SK-N-SH (cell line): Measurements from ENCODE around the gene WT1. TPM values are rescaled to one million over a fixed set of nuclear protein-coding genes. Genes with fewer than 3 reads are reported as not detected.

Experiments
- CTCF ChIA-PET: fragments of 300-600, 350-600 bp; formaldehyde crosslinking; extraction: SDS; loops from one replicate; lab custom pipeline; 2021; lab: Yijun Ruan, JAX
- POLR2A ChIA-PET: fragments of 350-600 bp; sonication (Branson Sonifier 250); formaldehyde crosslinking; extraction: SDS; loops from one replicate; lab custom pipeline; 2020; ENCODE audit warnings: antibody characterized with exemption, inconsistent platforms; lab: Yijun Ruan, JAX
- DNase-seq: peaks from one replicate; pipeline ENCODE4 v3.0.0; 2012
- H2AFZ ChIP-seq: fragments of 200-600 bp; sonication (generic); 2 replicates; pipeline ENCODE4 v1.8.1; 2016; ENCODE audit warnings: antibody characterized with exemption, mild to moderate bottlenecking, low read depth
- H3F3A ChIP-seq: fragments of 200-600 bp; sonication (generic); replicated peaks from 2 replicates; pipeline ENCODE3; 2016; ENCODE audit warnings: antibody characterized with exemption, mild to moderate bottlenecking; ENCODE audit not compliant: insufficient read depth
- H3K27ac ChIP-seq, 2 experiments: fragments of 200-500 bp in 1 of 2; fragments of 200-600 bp in 1 of 2; sonication (Bioruptor generic) in 1 of 2; sonication (generic), shearing (Covaris generic) in 1 of 2; 2 replicates each; pipeline versions ENCODE4 v1.5.1 to v1.6.1; 2014 to 2016; ENCODE audit warnings: low read depth in 2 of 2, inconsistent platforms in 1 of 2, low read length in 1 of 2, mild to moderate bottlenecking in 1 of 2, mixed read lengths in 1 of 2
- H3K27me3 ChIP-seq: fragments of 200-600 bp; sonication (generic), shearing (Covaris generic); 2 replicates; pipeline ENCODE4 v1.6.1; 2016; ENCODE audit warnings: mixed run types; ENCODE audit not compliant: insufficient read depth
- H3K36me3 ChIP-seq, 2 experiments: fragments of 200-500 bp in 1 of 2; fragments of 200-600 bp in 1 of 2; sonication (Bioruptor generic) in 1 of 2; sonication (generic) in 1 of 2; replicated peaks in 1 of 2; 2 replicates each; pipeline versions ENCODE3 to v1.5.1; 2014 to 2016; ENCODE audit warnings: low read length in 1 of 2, mild to moderate bottlenecking in 1 of 2; ENCODE audit not compliant: insufficient read depth in 2 of 2, control insufficient read depth in 1 of 2
- H3K4me1 ChIP-seq, 2 experiments: fragments of 200-500 bp in 1 of 2; fragments of 200-600 bp in 1 of 2; sonication (Bioruptor generic) in 1 of 2; sonication (generic), shearing (Covaris generic) in 1 of 2; 2 replicates each; pipeline versions ENCODE4 v1.5.1 to v1.6.1; 2014 to 2016; ENCODE audit warnings: low read depth in 1 of 2, low read length in 1 of 2, mixed run types in 1 of 2; ENCODE audit not compliant: insufficient read depth in 2 of 2, control insufficient read depth in 1 of 2
- H3K4me2 ChIP-seq: fragments of 200-600 bp; sonication (generic), shearing (Covaris generic); 2 replicates; pipeline ENCODE4 v1.6.1; 2017; ENCODE audit warnings: mixed run types
- H3K4me3 ChIP-seq, 2 experiments: fragments of 200-500 bp in 1 of 2; fragments of 200-600 bp in 1 of 2; sonication (Bioruptor generic) in 1 of 2; sonication (generic), shearing (Covaris generic) in 1 of 2; 2 replicates each; pipeline versions ENCODE4 v1.5.1 to v1.8.1; 2014 to 2016; ENCODE audit warnings: low read depth in 2 of 2, inconsistent platforms in 1 of 2, low read length in 1 of 2, mild to moderate bottlenecking in 1 of 2, mixed read lengths in 1 of 2, moderate library complexity in 1 of 2
- H3K79me2 ChIP-seq: fragments of 200-600 bp; sonication (generic); 2 replicates; pipeline ENCODE4 v1.8.1; 2017; ENCODE audit warnings: mild to moderate bottlenecking; ENCODE audit not compliant: insufficient read depth
- H3K9ac ChIP-seq: fragments of 200-600 bp; sonication (generic); 2 replicates; pipeline ENCODE4 v1.6.1; 2017; ENCODE audit warnings: mixed run types
- H3K9me2 ChIP-seq: fragments of 200-600 bp; sonication (generic); 2 replicates; pipeline ENCODE4 v1.6.1; 2017; ENCODE audit warnings: mixed run types
- H3K9me3 ChIP-seq: fragments of 200-600 bp; sonication (generic); 2 replicates; pipeline ENCODE4 v1.6.1; 2017; ENCODE audit warnings: mixed run types, mild to moderate bottlenecking, moderate library complexity
- H4K20me1 ChIP-seq: fragments of 200-600 bp; sonication (generic); 2 replicates; pipeline ENCODE4 v1.6.1; 2017; ENCODE audit warnings: mild to moderate bottlenecking, mixed run types; ENCODE audit not compliant: insufficient read depth
- CHD2 ChIP-seq: fragments of 150-350 bp; IDR thresholded peaks from 2 replicates; pipeline ENCODE4 v1.6.1; 2018; ENCODE audit warnings: low read length; ENCODE audit not compliant: partially characterized antibody
- GATA2 ChIP-seq: sonication (generic); formaldehyde crosslinking; IDR thresholded peaks from 2 replicates; pipeline ENCODE4 v1.5.0; 2020; ENCODE audit warnings: mild to moderate bottlenecking, missing genetic modification reagents
- MEF2A ChIP-seq: IDR thresholded peaks from 2 replicates; pipeline ENCODE4 v1.4.0; 2012; ENCODE audit warnings: low read depth, borderline replicate concordance
- MXI1 ChIP-seq: IDR thresholded peaks from 2 replicates; pipeline ENCODE4 v1.6.1; 2012; ENCODE audit warnings: mild to moderate bottlenecking, low read depth, low read length, improper control_type of control experiment
- NFIC ChIP-seq: IDR thresholded peaks from 2 replicates; pipeline ENCODE4 v1.4.0; 2012; ENCODE audit warnings: borderline replicate concordance
- RCOR1 ChIP-seq: fragments of 150-350 bp; IDR thresholded peaks from 2 replicates; pipeline ENCODE4 v1.6.1; 2017; ENCODE audit warnings: antibody characterized with exemption, low read length
- RFX5 ChIP-seq: IDR thresholded peaks from 2 replicates; pipeline ENCODE4 v1.6.1; 2012; ENCODE audit warnings: mild to moderate bottlenecking, improper control_type of control experiment, low read length
- RXRA ChIP-seq: IDR thresholded peaks from 2 replicates; pipeline ENCODE4 v1.4.0; 2012; ENCODE audit warnings: low read depth, mild to moderate bottlenecking, borderline replicate concordance
- SMC3 ChIP-seq: IDR thresholded peaks from 2 replicates; pipeline ENCODE4 v1.6.1; 2012; ENCODE audit warnings: low read depth, low read length, improper control_type of control experiment
- TCF12 ChIP-seq: IDR thresholded peaks from 2 replicates; pipeline ENCODE4 v1.4.0; 2012
- YY1 ChIP-seq: IDR thresholded peaks from 2 replicates; pipeline ENCODE4 v1.4.0; 2012; ENCODE audit warnings: low read depth, mild to moderate bottlenecking
- WGBS: methylation state at CpG from one replicate; pipeline ENCODE4 v1.1.6; 2017; ENCODE audit warnings: low lambda C conversion rate; 5-methylcytosine and 5-hydroxymethylcytosine counted together
- polyA plus RNA-seq, 3 experiments: library from polyadenylated mRNA; depleted of rRNA; stranded (reverse); fragments of >200 nt; gene quantifications; 2 replicates each; pipeline ENCODE4 v1.2.3, GENCODE V29; 2012
- TF ChIP-seq, protein P1 (sequence below): IDR thresholded peaks from 2 replicates; pipeline ENCODE4 v1.4.0; 2012; ENCODE audit warnings: low read depth
- TF ChIP-seq, protein P2 (sequence below): IDR thresholded peaks from 2 replicates; pipeline ENCODE4 v1.4.0; 2012; ENCODE audit warnings: low read depth, borderline replicate concordance
- TF ChIP-seq, protein P3 (sequence below): fragments of 150-350 bp; IDR thresholded peaks from 2 replicates; pipeline ENCODE4 v1.6.1; 2017; ENCODE audit warnings: antibody characterized with exemption, low read length, low read depth, borderline replicate concordance
- TF ChIP-seq, protein P4 (sequence below): fragments of 200-600 bp; sonication (generic); IDR thresholded peaks from 2 replicates; pipeline ENCODE4 v1.6.1; 2017; ENCODE audit warnings: antibody characterized with exemption, mild to moderate bottlenecking, moderate library complexity
- TF ChIP-seq, protein P5 (sequence below): IDR thresholded peaks from 2 replicates; pipeline ENCODE4 v1.4.0; 2012; ENCODE audit warnings: low read depth, borderline replicate concordance
- TF ChIP-seq, protein P6 (sequence below): IDR thresholded peaks from 2 replicates; pipeline ENCODE4; 2012

The WT1 gene
- polyA plus RNA-seq, 1 of the 3 experiments (the other 2 are of a cell fraction): 0.49 TPM

DNA sequence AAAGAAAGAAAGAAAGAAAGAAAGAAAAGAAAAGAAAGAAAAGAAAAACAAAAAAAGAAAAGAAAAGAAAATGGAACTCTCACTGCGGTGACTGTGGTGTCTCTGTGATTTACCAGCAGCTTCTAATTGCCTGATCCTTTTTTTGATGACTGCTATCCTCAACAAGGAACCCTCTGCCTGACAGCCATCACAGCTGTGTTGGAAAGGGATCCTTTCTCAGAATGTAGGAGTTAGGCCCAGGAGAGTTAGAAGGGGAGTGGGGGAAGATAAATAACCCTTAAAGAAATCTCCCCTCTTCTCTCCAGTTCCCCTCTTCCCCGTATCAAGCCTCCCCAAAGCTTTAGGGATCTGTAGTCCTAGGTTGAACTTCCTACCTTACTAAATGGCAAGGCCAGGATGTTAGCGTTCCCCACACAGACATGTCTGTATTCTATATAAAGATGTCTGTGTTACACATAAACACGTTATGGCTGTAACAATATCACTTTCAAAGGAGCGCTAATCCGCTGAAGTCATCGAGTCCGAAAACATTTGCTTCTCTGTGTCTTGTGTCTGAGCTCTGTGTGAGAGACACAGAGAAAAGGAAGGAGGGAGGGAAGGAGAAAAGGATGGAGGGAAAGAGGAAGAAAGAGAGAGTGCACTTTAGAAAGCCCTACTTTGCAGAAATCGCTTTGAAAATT is 26.8 kb upstream of the WT1 start:
- H3K27me3 ChIP-seq: peaks cover 30% of the 10 kb centered on the region
- WGBS: 28% methylated on average over 9 of the region's 9 CpGs
- H3K4me1 ChIP-seq: no peaks in the 10 kb centered on the region
- H3K9me2 ChIP-seq: no peaks in the 10 kb centered on the region
- no peak overlapping the region for H3K27ac ChIP-seq
- no peak for DNase-seq
- H3F3A ChIP-seq: no peaks in the 10 kb centered on the region
- no peak overlapping the region for H3K9ac ChIP-seq
- ChIA-PET CTCF (no interaction called here), POLR2A (no interaction called here)
- no peaks in the 10 kb centered on the region for H4K20me1 ChIP-seq
- H3K79me2 ChIP-seq: no peaks in the 10 kb centered on the region
- no peak overlapping the region for H2AFZ ChIP-seq
- TF ChIP-seq, protein P1, sequence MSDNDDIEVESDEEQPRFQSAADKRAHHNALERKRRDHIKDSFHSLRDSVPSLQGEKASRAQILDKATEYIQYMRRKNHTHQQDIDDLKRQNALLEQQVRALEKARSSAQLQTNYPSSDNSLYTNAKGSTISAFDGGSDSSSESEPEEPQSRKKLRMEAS: no peak
- TF ChIP-seq, protein P2, sequence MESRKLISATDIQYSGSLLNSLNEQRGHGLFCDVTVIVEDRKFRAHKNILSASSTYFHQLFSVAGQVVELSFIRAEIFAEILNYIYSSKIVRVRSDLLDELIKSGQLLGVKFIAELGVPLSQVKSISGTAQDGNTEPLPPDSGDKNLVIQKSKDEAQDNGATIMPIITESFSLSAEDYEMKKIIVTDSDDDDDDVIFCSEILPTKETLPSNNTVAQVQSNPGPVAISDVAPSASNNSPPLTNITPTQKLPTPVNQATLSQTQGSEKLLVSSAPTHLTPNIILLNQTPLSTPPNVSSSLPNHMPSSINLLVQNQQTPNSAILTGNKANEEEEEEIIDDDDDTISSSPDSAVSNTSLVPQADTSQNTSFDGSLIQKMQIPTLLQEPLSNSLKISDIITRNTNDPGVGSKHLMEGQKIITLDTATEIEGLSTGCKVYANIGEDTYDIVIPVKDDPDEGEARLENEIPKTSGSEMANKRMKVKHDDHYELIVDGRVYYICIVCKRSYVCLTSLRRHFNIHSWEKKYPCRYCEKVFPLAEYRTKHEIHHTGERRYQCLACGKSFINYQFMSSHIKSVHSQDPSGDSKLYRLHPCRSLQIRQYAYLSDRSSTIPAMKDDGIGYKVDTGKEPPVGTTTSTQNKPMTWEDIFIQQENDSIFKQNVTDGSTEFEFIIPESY: no peak
- TF ChIP-seq, protein P3, sequence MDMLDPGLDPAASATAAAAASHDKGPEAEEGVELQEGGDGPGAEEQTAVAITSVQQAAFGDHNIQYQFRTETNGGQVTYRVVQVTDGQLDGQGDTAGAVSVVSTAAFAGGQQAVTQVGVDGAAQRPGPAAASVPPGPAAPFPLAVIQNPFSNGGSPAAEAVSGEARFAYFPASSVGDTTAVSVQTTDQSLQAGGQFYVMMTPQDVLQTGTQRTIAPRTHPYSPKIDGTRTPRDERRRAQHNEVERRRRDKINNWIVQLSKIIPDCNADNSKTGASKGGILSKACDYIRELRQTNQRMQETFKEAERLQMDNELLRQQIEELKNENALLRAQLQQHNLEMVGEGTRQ: no peak
- TF ChIP-seq MEF2A (no peak), YY1 (no peak), CHD2 (no peak)
- H3K4me2 ChIP-seq: no peak overlapping the region
- no peak overlapping the region for H3K4me3 ChIP-seq
- H3K36me3 ChIP-seq: no peaks in the 10 kb centered on the region
- H3K9me3 ChIP-seq: no peaks in the 10 kb centered on the region

DNA sequence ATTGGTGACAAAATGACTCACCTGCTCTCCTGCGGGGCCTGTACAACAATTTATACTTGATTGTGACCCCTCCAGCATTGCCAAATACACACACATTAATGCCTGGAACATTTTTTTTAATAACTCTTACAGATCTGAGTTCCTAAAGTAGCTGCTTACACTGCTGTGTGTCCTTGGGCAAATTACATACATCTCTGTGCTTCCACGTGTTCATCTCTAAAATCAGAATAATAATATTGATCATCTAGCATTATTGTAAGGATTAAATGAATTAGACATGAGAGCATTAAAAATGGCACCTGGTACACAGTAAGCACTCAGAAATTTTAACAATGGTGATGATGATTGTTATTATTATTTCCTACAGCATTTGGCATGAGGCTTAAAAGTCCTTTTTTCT is 21.5 kb upstream of the WT1 start:
- Histone ChIP-seq H3K9ac (no peak overlapping the region), H3K4me1 (no peaks in the 10 kb centered on the region), H3K9me3 (no peaks in the 10 kb centered on the region), H3K27me3 (peaks cover 51% of the 10 kb centered on the region; the same call in 1 of the 2 replicates), H3K4me3 (no peak overlapping the region), H4K20me1 (no peaks in the 10 kb centered on the region), H2AFZ (no peak overlapping the region), H3K79me2 (no peaks in the 10 kb centered on the region), H3K36me3 (no peaks in the 10 kb centered on the region), H3K27ac (no peak overlapping the region), H3F3A (no peaks in the 10 kb centered on the region), H3K4me2 (no peak overlapping the region), H3K9me2 (no peaks in the 10 kb centered on the region)
- TF ChIP-seq RXRA (no peak), GATA2 (CRISPR knock-in tag) (no peak), NFIC (no peak), RCOR1 (no peak), CHD2 (no peak), SMC3 (no peak), RFX5 (no peak), TCF12 (no peak), MXI1 (no peak)
- TF ChIP-seq, protein P4, sequence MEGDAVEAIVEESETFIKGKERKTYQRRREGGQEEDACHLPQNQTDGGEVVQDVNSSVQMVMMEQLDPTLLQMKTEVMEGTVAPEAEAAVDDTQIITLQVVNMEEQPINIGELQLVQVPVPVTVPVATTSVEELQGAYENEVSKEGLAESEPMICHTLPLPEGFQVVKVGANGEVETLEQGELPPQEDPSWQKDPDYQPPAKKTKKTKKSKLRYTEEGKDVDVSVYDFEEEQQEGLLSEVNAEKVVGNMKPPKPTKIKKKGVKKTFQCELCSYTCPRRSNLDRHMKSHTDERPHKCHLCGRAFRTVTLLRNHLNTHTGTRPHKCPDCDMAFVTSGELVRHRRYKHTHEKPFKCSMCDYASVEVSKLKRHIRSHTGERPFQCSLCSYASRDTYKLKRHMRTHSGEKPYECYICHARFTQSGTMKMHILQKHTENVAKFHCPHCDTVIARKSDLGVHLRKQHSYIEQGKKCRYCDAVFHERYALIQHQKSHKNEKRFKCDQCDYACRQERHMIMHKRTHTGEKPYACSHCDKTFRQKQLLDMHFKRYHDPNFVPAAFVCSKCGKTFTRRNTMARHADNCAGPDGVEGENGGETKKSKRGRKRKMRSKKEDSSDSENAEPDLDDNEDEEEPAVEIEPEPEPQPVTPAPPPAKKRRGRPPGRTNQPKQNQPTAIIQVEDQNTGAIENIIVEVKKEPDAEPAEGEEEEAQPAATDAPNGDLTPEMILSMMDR: no peak
- TF ChIP-seq, protein P2: no peak
- TF ChIP-seq, protein P5, sequence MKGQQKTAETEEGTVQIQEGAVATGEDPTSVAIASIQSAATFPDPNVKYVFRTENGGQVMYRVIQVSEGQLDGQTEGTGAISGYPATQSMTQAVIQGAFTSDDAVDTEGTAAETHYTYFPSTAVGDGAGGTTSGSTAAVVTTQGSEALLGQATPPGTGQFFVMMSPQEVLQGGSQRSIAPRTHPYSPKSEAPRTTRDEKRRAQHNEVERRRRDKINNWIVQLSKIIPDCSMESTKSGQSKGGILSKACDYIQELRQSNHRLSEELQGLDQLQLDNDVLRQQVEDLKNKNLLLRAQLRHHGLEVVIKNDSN: no peak
- TF ChIP-seq, protein P6, sequence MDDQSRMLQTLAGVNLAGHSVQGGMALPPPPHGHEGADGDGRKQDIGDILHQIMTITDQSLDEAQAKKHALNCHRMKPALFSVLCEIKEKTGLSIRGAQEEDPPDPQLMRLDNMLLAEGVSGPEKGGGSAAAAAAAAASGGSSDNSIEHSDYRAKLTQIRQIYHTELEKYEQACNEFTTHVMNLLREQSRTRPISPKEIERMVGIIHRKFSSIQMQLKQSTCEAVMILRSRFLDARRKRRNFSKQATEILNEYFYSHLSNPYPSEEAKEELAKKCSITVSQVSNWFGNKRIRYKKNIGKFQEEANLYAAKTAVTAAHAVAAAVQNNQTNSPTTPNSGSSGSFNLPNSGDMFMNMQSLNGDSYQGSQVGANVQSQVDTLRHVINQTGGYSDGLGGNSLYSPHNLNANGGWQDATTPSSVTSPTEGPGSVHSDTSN: no peak
- WGBS: 22% methylated on average over 2 of the region's 2 CpGs
- POLR2A ChIA-PET: no interaction called here
- no peak for DNase-seq
- CTCF ChIA-PET: no interaction called here
